ENCODE results near the gene PHLDB1. TPM values are rescaled to one million over a fixed set of nuclear protein-coding genes. Genes with fewer than 3 reads are reported as not detected.
A peak's percentile ranks its signal among the peaks of the same experiment; 100 is the strongest.

PHLDB1 gene
- total RNA-seq, 1 donor, result 132 TPM

GRCh38 chr11:118629761-118630661 lies 22.6 kb downstream of the PHLDB1 start:
- TF ChIP-seq CTCF (IDR thresholded peaks at IDR 0.05; ENCODE audit: insufficient read depth, low read depth, low read length), result no peak
- no peak for DNase-seq (ENCODE audit: low read depth)
- no peak overlapping the region for H3K4me3 ChIP-seq (ENCODE audit: low read depth, low read length)

GRCh38 chr11:118631142-118631909 lies 23.9 kb downstream of the PHLDB1 start:
- no peak for DNase-seq (ENCODE audit: low read depth)
- H3K4me3 ChIP-seq (ENCODE audit: low read depth, low read length), result no peak overlapping the region
- TF ChIP-seq CTCF (IDR thresholded peaks at IDR 0.05; ENCODE audit: insufficient read depth, low read depth, low read length), result no peak

GRCh38 chr11:118632577-118633318 lies 25.3 kb downstream of the PHLDB1 start:
- DNase-seq (ENCODE audit: low read depth), result no peak
- no peak overlapping the region for H3K4me3 ChIP-seq (ENCODE audit: low read depth, low read length)
- no peak for TF ChIP-seq CTCF (IDR thresholded peaks at IDR 0.05; ENCODE audit: insufficient read depth, low read depth, low read length)

- no peak for TF ChIP-seq CTCF (IDR thresholded peaks at IDR 0.05; ENCODE audit: insufficient read depth, low read depth, low read length)
- no peak for DNase-seq (ENCODE audit: low read depth)
Measured at GRCh38 chr11:118633319-118633690, 25.9 kb downstream of the PHLDB1 start.

GRCh38 chr11:118633979-118634378 lies 26.6 kb downstream of the PHLDB1 start:
- DNase-seq (ENCODE audit: low read depth), result no peak
- H3K4me3 ChIP-seq (ENCODE audit: low read depth, low read length), result no peak overlapping the region
- no peak for TF ChIP-seq CTCF (IDR thresholded peaks at IDR 0.05; ENCODE audit: insufficient read depth, low read depth, low read length)

More at GRCh38 chr11:118633319-118633690, 25.9 kb downstream of the PHLDB1 start:
- H3K4me3 ChIP-seq (ENCODE audit: low read depth, low read length), result no peak overlapping the region

- H3K4me3 ChIP-seq (ENCODE audit: low read depth, low read length), result no peak overlapping the region
- DNase-seq (ENCODE audit: low read depth), result peak; percentile 59
- TF ChIP-seq CTCF (IDR thresholded peaks at IDR 0.05; ENCODE audit: insufficient read depth, low read depth, low read length), result no peak
Measured at GRCh38 chr11:118634431-118635236, 27.2 kb downstream of the PHLDB1 start.

Measured in fibroblast of villous mesenchyme (primary cell).